Neural cell (in vitro differentiated cells): ENCODE data around the gene ELP4. TPM values are rescaled to one million over a fixed set of nuclear protein-coding genes. Genes with fewer than 3 reads are reported as not detected.

Experiments
- H2AFZ ChIP-seq: fragments of 200-600, 300-800 bp; sonication (generic), shearing (Covaris generic); 2 replicates; pipeline ENCODE4 v1.6.0; 2014; ENCODE audit warnings: low read depth, mild to moderate bottlenecking, antibody characterized with exemption, low read length, moderate library complexity
- H3F3A ChIP-seq: fragments of 200-600 bp; shearing (Covaris generic); 2 replicates; pipeline ENCODE4 v1.6.1; 2016; ENCODE audit warnings: mild to moderate bottlenecking, moderate library complexity, mixed read lengths, antibody characterized with exemption, low read length; ENCODE audit not compliant: insufficient read depth, poor library complexity, severe bottlenecking
- H3K27ac ChIP-seq: fragments of 200-600, 300-800 bp; sonication (generic), shearing (Covaris generic); 2 replicates; pipeline ENCODE4 v1.5.1; 2014; ENCODE audit warnings: mild to moderate bottlenecking, low read length, moderate library complexity
- H3K27me3 ChIP-seq: fragments of 300-800, 200-600 bp; sonication (generic), shearing (Covaris generic); 2 replicates; pipeline ENCODE4 v1.6.0; 2014; ENCODE audit warnings: mild to moderate bottlenecking, low read depth, low read length, moderate library complexity; ENCODE audit not compliant: insufficient read depth
- H3K36me3 ChIP-seq: fragments of 300-800, 200-600 bp; sonication (generic), shearing (Covaris generic); 2 replicates; pipeline ENCODE4 v1.5.1; 2014; ENCODE audit warnings: mild to moderate bottlenecking, antibody characterized with exemption, low read length, moderate library complexity; ENCODE audit not compliant: insufficient read depth
- H3K4me2 ChIP-seq: fragments of 300-800, 200-600 bp; sonication (generic), shearing (Covaris generic); 2 replicates; pipeline ENCODE4 v1.6.0; 2014; ENCODE audit warnings: mild to moderate bottlenecking, low read length
- H3K4me3 ChIP-seq: fragments of 300-800, 200-600 bp; sonication (generic), shearing (Covaris generic); 2 replicates; pipeline ENCODE4 v1.5.1; 2014; ENCODE audit warnings: mild to moderate bottlenecking, low read length, moderate library complexity
- H3K79me2 ChIP-seq: fragments of 200-600 bp; shearing (Covaris generic); replicated peaks from 2 replicates; pipeline ENCODE4 v1.6.0; 2014; ENCODE audit warnings: mild to moderate bottlenecking, low read length, moderate library complexity; ENCODE audit not compliant: insufficient read depth
- H3K9ac ChIP-seq: fragments of 300-800, 200-600 bp; sonication (generic), shearing (Covaris generic); 2 replicates; pipeline ENCODE4 v1.6.1; 2016; ENCODE audit warnings: mild to moderate bottlenecking, low read length, mixed read lengths
- H3K9me2 ChIP-seq: fragments of 200-600 bp; shearing (Covaris generic); 2 replicates; pipeline ENCODE4 v1.6.1; 2016; ENCODE audit warnings: mild to moderate bottlenecking, low read length, mixed read lengths; ENCODE audit not compliant: insufficient read depth
- H3K9me3 ChIP-seq: fragments of 200-600, 300-800 bp; sonication (generic), shearing (Covaris generic); 2 replicates; pipeline ENCODE4 v1.6.1; 2016; ENCODE audit warnings: mild to moderate bottlenecking, mixed run types, low read length, moderate library complexity, mixed read lengths
- H4K20me1 ChIP-seq: fragments of 200-600 bp; shearing (Covaris generic); 2 replicates; pipeline ENCODE4 v1.6.1; 2016; ENCODE audit warnings: mild to moderate bottlenecking, mixed run types; ENCODE audit not compliant: insufficient read depth
- EP300 ChIP-seq: fragments of 450-650 bp; conservative IDR thresholded peaks from 2 replicates; pipeline ENCODE4 v1.6.1; 2014; ENCODE audit warnings: antibody characterized with exemption, mild to moderate bottlenecking, moderate library complexity; ENCODE audit not compliant: poor library complexity, severe bottlenecking
- EZH2 ChIP-seq: fragments of 200-600, 300-800 bp; shearing (Covaris generic), sonication (generic); IDR thresholded peaks from 2 replicates; pipeline ENCODE4 v1.6.1; 2014; ENCODE audit warnings: antibody characterized with exemption, low read length, borderline replicate concordance, mild to moderate bottlenecking; ENCODE audit not compliant: insufficient read depth, poor library complexity, severe bottlenecking
- MXI1 ChIP-seq: fragments of 450-650 bp; conservative IDR thresholded peaks from 2 replicates; pipeline ENCODE4 v1.6.1; 2014; ENCODE audit warnings: antibody characterized with exemption, mild to moderate bottlenecking; ENCODE audit not compliant: poor library complexity, severe bottlenecking
- POLR2AphosphoS5 ChIP-seq: IDR thresholded peaks from 2 replicates; pipeline ENCODE4 v1.6.1; 2012
- RAD21 ChIP-seq: fragments of 450-650 bp; conservative IDR thresholded peaks from 2 replicates; pipeline ENCODE4 v1.6.1; 2014; ENCODE audit warnings: antibody characterized with exemption, mild to moderate bottlenecking, moderate library complexity
- SMC3 ChIP-seq: fragments of 450-650 bp; conservative IDR thresholded peaks from 2 replicates; pipeline ENCODE4 v1.6.1; 2014; ENCODE audit warnings: antibody characterized with exemption, mild to moderate bottlenecking, moderate library complexity; ENCODE audit not compliant: poor library complexity
- TAF1 ChIP-seq: IDR thresholded peaks from 2 replicates; pipeline ENCODE4 v1.6.1; 2012; ENCODE audit warnings: low read depth
- polyA plus RNA-seq: library from polyadenylated mRNA; depleted of rRNA; stranded (reverse); fragments of >200 nt; gene quantifications from 2 replicates; pipeline ENCODE4 v1.2.3, GENCODE V29; 2014
- TF ChIP-seq, protein P1 (sequence below): fragments of 450-650 bp; IDR thresholded peaks from 2 replicates; pipeline ENCODE4 v1.5.1; 2014; ENCODE audit warnings: antibody characterized with exemption, mild to moderate bottlenecking, moderate library complexity; ENCODE audit not compliant: poor library complexity, severe bottlenecking
- TF ChIP-seq, protein P2 (sequence below): IDR thresholded peaks from 2 replicates; pipeline ENCODE4 v1.6.1; 2012; ENCODE audit warnings: borderline replicate concordance

The ELP4 gene
- polyA plus RNA-seq, 1 donor from 2014 or later = 30.4 TPM

DNA sequence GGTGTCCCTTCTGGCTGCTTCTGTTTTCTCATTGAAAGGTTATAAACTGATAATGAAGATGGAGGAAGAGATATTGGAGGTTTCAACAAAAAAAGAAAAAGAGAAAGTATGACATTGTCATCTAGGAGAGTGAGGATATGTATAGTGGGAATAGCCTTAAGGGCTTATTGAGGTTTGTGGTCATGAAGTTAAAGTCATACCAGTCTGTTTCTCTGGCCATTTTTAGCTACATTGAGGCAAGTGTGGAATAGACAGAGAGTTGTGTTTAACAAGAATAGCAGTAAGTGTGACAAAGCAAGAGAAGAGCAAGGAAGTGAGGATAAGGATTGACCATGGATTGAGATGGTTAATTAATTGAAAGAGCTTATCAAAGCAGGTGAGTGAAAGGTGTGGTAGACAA is 110.4 kb downstream of the ELP4 start:
- Histone ChIP-seq H3K79me2 (no peaks in the 10 kb centered on the region), H3K27me3 (no peaks in the 10 kb centered on the region), H3K9me3 (peaks cover 3% of the 10 kb centered on the region), H2AFZ (no peak overlapping the region), H3K9me2 (no peaks in the 10 kb centered on the region), H3K9ac (no peak overlapping the region), H3K27ac (no peak overlapping the region), H3K36me3 (no peaks in the 10 kb centered on the region), H3K4me3 (no peak overlapping the region), H3K4me2 (no peak overlapping the region), H3F3A (no peaks in the 10 kb centered on the region), H4K20me1 (no peaks in the 10 kb centered on the region)
- TF ChIP-seq, protein P1, sequence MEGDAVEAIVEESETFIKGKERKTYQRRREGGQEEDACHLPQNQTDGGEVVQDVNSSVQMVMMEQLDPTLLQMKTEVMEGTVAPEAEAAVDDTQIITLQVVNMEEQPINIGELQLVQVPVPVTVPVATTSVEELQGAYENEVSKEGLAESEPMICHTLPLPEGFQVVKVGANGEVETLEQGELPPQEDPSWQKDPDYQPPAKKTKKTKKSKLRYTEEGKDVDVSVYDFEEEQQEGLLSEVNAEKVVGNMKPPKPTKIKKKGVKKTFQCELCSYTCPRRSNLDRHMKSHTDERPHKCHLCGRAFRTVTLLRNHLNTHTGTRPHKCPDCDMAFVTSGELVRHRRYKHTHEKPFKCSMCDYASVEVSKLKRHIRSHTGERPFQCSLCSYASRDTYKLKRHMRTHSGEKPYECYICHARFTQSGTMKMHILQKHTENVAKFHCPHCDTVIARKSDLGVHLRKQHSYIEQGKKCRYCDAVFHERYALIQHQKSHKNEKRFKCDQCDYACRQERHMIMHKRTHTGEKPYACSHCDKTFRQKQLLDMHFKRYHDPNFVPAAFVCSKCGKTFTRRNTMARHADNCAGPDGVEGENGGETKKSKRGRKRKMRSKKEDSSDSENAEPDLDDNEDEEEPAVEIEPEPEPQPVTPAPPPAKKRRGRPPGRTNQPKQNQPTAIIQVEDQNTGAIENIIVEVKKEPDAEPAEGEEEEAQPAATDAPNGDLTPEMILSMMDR = no peak
- no peak for TF ChIP-seq EP300
- TF ChIP-seq POLR2AphosphoS5 = no peak
- TF ChIP-seq MXI1 = no peak
- no peak for TF ChIP-seq EZH2
- no peak for TF ChIP-seq SMC3
- no peak for TF ChIP-seq TAF1
- TF ChIP-seq, protein P2, sequence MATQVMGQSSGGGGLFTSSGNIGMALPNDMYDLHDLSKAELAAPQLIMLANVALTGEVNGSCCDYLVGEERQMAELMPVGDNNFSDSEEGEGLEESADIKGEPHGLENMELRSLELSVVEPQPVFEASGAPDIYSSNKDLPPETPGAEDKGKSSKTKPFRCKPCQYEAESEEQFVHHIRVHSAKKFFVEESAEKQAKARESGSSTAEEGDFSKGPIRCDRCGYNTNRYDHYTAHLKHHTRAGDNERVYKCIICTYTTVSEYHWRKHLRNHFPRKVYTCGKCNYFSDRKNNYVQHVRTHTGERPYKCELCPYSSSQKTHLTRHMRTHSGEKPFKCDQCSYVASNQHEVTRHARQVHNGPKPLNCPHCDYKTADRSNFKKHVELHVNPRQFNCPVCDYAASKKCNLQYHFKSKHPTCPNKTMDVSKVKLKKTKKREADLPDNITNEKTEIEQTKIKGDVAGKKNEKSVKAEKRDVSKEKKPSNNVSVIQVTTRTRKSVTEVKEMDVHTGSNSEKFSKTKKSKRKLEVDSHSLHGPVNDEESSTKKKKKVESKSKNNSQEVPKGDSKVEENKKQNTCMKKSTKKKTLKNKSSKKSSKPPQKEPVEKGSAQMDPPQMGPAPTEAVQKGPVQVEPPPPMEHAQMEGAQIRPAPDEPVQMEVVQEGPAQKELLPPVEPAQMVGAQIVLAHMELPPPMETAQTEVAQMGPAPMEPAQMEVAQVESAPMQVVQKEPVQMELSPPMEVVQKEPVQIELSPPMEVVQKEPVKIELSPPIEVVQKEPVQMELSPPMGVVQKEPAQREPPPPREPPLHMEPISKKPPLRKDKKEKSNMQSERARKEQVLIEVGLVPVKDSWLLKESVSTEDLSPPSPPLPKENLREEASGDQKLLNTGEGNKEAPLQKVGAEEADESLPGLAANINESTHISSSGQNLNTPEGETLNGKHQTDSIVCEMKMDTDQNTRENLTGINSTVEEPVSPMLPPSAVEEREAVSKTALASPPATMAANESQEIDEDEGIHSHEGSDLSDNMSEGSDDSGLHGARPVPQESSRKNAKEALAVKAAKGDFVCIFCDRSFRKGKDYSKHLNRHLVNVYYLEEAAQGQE = no peak
- no peak for TF ChIP-seq RAD21

DNA sequence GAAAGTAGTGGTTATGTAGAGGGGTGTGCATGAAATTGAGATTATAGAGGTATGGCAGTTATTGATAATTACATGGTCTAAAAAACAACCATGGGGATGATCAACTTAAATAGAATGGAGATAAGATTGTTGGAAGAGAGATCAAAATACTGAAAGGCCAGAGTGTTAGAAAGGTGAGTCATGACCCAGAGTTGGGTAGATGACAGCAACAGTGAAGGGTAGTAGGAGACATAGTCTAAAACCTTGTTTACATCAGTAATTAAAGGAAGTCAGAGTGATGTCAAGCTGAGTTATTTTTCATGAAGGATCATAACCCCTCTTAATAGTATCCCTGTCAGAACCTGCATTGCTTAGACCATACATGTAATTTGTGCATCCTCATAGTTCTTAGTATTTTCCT is 110.9 kb downstream of the ELP4 start:
- no peaks in the 10 kb centered on the region for H4K20me1 ChIP-seq
- H3K9me3 ChIP-seq = peaks cover 3% of the 10 kb centered on the region
- no peak overlapping the region for H3K4me3 ChIP-seq
- H3K27me3 ChIP-seq = no peaks in the 10 kb centered on the region
- H3K9me2 ChIP-seq = no peaks in the 10 kb centered on the region
- no peak overlapping the region for H3K9ac ChIP-seq
- no peaks in the 10 kb centered on the region for H3K79me2 ChIP-seq
- H3K27ac ChIP-seq = no peak overlapping the region
- no peak overlapping the region for H2AFZ ChIP-seq
- no peak overlapping the region for H3K4me2 ChIP-seq
- TF ChIP-seq, protein P2 = no peak
- no peak for TF ChIP-seq TAF1
- TF ChIP-seq RAD21 = no peak
- no peak for TF ChIP-seq EP300
- no peak for TF ChIP-seq POLR2AphosphoS5
- TF ChIP-seq, protein P1 = no peak
- TF ChIP-seq SMC3 = no peak
- no peak for TF ChIP-seq MXI1
- TF ChIP-seq EZH2 = no peak
- H3K36me3 ChIP-seq = no peaks in the 10 kb centered on the region
- no peaks in the 10 kb centered on the region for H3F3A ChIP-seq
